Ectodermal cell (in vitro differentiated cells): Measurements from ENCODE around the gene PNKD.

ENCODE experiments used
- H3K27ac ChIP-seq: 2 replicates; pipeline ENCODE4 v1.7.0; 2013; ENCODE audit warnings: mild to moderate bottlenecking, low read depth, low read length; ENCODE audit not compliant: insufficient read depth, poor library complexity, severe bottlenecking
- H3K27me3 ChIP-seq: 2 replicates; pipeline ENCODE4 v1.7.0; 2013; ENCODE audit warnings: mild to moderate bottlenecking, low read length; ENCODE audit not compliant: insufficient read depth, control insufficient read depth, poor library complexity, severe bottlenecking
- H3K36me3 ChIP-seq: one replicate; pipeline ENCODE4 v1.7.0; 2013; ENCODE audit warnings: low read length; ENCODE audit not compliant: control insufficient read depth, insufficient read depth
- H3K4me1 ChIP-seq: one replicate; pipeline ENCODE4 v1.7.0; 2013; ENCODE audit warnings: low read length; ENCODE audit not compliant: control insufficient read depth, insufficient read depth
- H3K4me3 ChIP-seq: 2 replicates; pipeline ENCODE4 v1.7.0; 2013; ENCODE audit warnings: low read depth, low read length, control low read depth; ENCODE audit not compliant: insufficient read depth
- H3K9me3 ChIP-seq: 2 replicates; pipeline ENCODE4 v1.7.0; 2013; ENCODE audit warnings: mild to moderate bottlenecking, low read length, moderate library complexity; ENCODE audit not compliant: control insufficient read depth
- WGBS, 2 experiments: methylation state at CpG; one replicate each; pipeline ENCODE4 v1.1.7; 2013; ENCODE audit warnings: missing lambda C conversion rate in 2 of 2; 5-methylcytosine and 5-hydroxymethylcytosine counted together

The PNKD gene

DNA sequence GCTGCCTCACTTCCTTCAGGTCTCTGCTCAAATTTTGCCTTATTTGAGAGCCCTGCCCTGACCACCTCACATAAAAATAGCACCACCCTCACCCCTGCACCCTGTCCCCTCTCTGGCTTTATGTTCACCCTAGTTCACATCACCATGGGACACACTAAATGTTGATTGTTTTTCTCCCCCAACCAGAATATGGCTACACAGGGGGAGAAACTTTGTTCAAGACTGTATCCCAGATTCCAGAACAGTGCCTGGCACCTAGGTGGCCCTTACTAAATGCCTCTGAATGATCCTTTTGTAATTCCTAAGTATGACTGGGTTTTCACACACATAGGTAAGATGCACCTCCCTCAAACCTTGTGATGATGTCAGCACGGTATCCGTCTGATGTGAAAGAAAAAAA is 58.0 kb downstream of the PNKD start:
- no peaks in the 10 kb centered on the region for H3K27me3 ChIP-seq
- H3K4me1 ChIP-seq, result peaks cover 29% of the 10 kb centered on the region
- H3K4me3 ChIP-seq, result no peak overlapping the region
- H3K27ac ChIP-seq, result no peak overlapping the region
- H3K9me3 ChIP-seq, result no peaks in the 10 kb centered on the region
- WGBS, 2 experiments, result 95 to 100% methylated on average over 2 of the region's 2 CpGs
- H3K36me3 ChIP-seq, result no peaks in the 10 kb centered on the region

DNA sequence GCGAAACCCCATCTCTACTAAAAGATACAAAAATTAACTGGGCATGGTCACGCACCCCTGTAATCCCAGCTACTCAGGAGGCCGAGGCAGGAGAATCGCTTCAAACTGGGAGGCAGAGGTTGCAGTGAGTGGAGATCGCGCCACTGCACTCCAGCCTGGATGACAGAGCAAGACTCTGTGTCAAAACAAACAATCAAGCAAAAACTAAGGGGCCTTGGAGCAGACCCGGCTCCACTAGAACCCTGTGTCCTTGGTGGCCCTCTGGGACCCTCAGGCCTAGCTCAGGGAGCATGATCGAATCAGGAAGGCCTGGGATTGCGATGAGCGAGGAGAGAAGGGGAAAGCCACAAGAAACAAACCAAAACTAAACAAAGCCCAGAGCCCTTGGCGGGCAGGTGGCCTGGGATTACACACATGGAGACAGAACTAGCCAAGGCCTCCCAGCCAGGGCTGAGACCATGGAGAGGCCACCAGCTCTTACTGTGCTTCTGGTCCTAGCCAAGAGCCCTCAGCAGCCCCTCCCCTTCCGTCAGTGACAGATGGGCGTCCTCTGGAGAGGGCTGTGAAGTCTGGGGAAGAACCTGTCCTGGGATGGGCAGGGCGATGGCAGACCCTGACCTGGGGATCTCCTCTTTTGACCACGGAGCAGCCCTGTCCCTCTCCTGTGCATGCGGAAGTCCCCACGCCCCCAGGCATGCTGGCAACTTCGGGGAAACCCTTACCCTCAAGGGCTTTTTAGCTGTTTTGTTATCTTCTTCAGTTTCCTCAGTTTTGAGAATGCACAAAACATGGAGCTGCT is 58.9 kb downstream of the PNKD start:
- Histone ChIP-seq H3K4me1 (peaks cover 26% of the 10 kb centered on the region), H3K9me3 (no peaks in the 10 kb centered on the region), H3K27ac (no peak overlapping the region), H3K27me3 (no peaks in the 10 kb centered on the region), H3K4me3 (no peak overlapping the region), H3K36me3 (no peaks in the 10 kb centered on the region)
- 91% methylated on average over 18 of the region's 18 CpGs for WGBS, 2 experiments

DNA sequence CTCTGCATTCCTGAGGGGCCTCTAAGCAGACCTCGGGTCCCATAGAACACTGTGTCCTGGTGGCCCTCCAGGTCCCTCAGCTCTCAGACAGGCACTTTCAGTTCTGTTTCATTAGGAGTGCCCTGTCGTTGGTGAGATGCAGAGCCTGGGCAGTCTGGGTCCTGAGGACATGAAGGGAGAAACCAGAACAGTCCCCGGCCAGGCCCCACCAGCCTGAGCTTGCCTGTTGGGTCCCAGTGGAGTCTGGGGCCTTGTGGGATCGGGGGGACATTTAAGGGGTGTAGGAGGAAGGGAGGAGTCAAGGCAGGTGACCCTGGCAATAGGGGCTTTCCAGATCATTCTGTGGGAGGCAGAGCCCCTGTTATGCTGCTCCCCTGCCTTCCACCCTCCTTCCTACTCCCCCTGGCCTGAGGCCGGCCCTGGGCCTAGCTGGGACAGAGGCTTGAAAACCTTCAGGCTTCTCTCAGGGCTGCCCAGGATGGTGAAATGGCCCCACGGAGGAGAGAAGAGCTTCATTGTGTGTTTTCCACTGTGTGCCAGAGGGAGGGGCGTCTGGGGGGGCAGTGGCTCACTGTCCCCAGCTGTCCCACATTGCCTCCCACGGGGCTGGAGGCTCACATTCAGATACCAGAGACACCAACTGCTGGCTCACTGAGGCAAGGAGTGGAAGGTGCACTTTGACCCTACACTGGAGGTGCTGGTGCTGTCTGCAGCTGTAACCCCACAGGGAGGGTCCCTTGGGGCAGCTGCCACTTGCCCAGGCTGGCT is 59.7 kb downstream of the PNKD start:
- no peaks in the 10 kb centered on the region for H3K36me3 ChIP-seq
- H3K27me3 ChIP-seq, result no peaks in the 10 kb centered on the region
- no peaks in the 10 kb centered on the region for H3K9me3 ChIP-seq
- H3K4me1 ChIP-seq, result peaks cover 22% of the 10 kb centered on the region
- WGBS, 2 experiments, result 81 to 82% methylated on average over 8 of the region's 8 CpGs
- no peak overlapping the region for H3K4me3 ChIP-seq
- no peak overlapping the region for H3K27ac ChIP-seq

DNA sequence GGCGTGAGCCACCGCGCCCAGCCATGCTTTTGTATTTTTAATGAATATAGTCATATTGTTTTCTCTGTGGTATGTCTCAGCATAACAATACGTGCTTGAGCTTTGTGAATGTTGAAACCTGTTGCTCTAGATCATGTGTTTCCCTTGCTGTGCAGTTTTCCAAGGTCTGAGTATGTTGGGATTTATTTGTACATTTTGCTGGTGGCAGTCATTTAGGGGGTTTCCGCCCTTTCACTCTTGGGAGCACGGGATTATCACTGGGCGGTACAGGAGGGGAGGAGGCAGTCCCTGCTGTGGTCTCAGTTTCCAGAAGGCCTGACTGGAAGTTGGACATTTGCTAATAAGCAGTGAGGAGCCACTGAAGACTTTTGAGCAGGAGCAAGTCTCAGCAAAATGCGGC is 61.4 kb downstream of the PNKD start:
- 83 to 88% methylated on average over 8 of the region's 8 CpGs for WGBS, 2 experiments
- no peaks in the 10 kb centered on the region for H3K36me3 ChIP-seq
- no peak overlapping the region for H3K27ac ChIP-seq
- no peaks in the 10 kb centered on the region for H3K9me3 ChIP-seq
- H3K4me3 ChIP-seq, result no peak overlapping the region
- peaks cover 9% of the 10 kb centered on the region for H3K4me1 ChIP-seq
- H3K27me3 ChIP-seq, result no peaks in the 10 kb centered on the region

DNA sequence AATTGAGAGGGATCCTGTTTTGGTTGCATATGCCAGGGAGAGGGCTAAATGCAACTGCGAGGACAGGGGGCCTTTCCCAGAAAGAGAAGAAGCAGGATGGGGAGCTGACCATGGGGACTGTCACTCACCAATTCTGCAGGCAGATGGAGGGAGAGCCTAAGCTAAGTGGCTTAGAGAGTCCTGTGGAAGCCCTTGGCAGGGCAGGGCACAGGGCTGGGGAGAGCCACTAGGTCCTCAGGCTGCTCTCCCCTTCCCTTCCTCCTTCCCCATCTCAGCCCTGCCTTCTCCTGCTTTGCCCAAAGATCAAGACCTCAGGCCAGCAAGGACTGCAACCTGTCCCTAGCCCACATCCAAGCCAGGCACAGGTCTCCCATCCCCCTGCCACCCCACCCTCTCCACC is 62.0 kb downstream of the PNKD start:
- H3K27me3 ChIP-seq, result no peaks in the 10 kb centered on the region
- no peak overlapping the region for H3K4me3 ChIP-seq
- no peaks in the 10 kb centered on the region for H3K36me3 ChIP-seq
- 81 to 86% methylated on average over 1 of the region's 1 CpG for WGBS, 2 experiments
- H3K27ac ChIP-seq, result no peak overlapping the region
- peaks cover 7% of the 10 kb centered on the region for H3K4me1 ChIP-seq
- H3K9me3 ChIP-seq, result no peaks in the 10 kb centered on the region

DNA sequence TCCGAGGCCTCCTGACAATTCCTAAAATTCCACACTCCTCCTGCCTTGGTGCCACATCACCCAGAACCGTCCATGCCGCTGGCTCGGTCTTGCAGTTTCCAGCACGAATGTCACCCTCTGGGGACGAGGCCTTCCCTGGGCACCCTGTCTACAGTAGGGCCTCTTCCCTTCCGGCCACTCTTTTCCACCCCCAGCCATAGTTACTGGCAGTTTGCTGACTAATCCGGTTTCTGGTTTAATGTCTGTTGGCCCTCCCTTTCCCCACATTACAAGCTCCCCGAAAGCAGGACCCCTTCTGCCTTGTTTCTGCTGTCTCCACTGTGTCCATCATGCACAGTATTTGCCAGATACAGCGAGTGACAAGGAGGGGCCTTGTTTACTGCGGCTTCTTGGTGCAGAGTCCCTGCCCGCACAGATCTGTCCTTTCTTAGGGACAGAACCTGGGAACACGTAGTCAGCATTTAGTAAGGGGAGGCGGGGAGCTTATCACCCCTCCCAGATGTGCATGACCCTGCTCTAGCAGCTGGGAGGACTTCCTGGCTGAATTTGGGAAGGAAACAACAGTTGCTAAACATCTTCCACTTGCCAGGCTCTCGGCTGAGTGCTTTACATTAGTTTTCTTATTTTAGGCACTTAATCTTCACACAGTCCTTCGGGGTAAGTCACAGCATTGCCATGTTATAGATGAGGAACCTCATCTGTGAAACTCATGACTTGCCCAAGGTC is 62.8 kb downstream of the PNKD start:
- Histone ChIP-seq H3K27me3 (no peaks in the 10 kb centered on the region), H3K36me3 (no peaks in the 10 kb centered on the region), H3K9me3 (no peaks in the 10 kb centered on the region), H3K27ac (no peak overlapping the region), H3K4me1 (peaks cover 4% of the 10 kb centered on the region), H3K4me3 (no peak overlapping the region)
- 85 to 88% methylated on average over 16 of the region's 16 CpGs for WGBS, 2 experiments

DNA sequence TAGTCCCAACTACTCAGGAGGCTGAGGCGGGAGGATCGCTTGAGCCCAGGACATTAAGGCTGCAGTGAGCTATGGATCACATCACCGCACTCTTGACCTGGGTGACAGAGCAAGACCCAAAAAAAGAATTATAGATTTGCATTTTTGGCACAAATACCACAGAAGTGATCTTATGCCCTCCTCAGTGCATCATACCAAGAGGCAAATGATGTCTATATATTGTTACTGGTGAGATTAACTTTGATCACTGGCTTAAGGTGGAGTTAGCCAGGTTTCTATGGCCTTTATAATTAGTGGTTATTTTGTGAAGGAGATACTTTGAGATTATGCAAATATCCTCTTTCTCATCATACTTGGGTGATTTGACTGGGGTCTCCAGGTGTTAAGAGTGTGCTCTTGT is 64.2 kb downstream of the PNKD start:
- Histone ChIP-seq H3K27me3 (no peaks in the 10 kb centered on the region), H3K9me3 (no peaks in the 10 kb centered on the region), H3K27ac (no peak overlapping the region), H3K4me3 (no peak overlapping the region), H3K36me3 (no peaks in the 10 kb centered on the region), H3K4me1 (peaks cover 2% of the 10 kb centered on the region)
- WGBS, 2 experiments, result 96 to 97% methylated on average over 3 of the region's 3 CpGs

DNA sequence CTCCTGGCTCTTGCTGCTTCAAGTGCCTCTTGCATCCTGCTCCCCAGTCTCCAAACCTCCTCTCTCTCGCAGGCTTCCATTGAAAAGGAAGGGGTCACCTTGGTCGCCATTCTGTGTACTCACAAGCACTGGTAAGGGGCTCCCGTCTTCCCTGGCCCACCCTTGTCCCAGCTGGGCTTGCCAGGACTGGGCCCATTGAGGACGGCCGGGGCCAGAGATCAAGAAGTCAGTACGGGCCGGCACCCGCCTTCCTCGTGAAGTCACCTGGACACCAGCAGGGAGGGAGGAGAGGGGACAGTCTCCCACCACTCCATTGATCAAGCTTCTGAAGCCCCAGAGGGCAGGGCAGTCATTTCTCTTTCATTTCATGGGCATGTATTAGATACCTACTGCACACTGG is 70.3 kb downstream of the PNKD start:
- Histone ChIP-seq H3K27ac (no peak overlapping the region), H3K36me3 (peaks cover 4% of the 10 kb centered on the region), H3K27me3 (no peaks in the 10 kb centered on the region), H3K4me3 (no peak overlapping the region), H3K4me1 (peaks cover 4% of the 10 kb centered on the region), H3K9me3 (no peaks in the 10 kb centered on the region)
- 90 to 93% methylated on average over 9 of the region's 9 CpGs for WGBS, 2 experiments

DNA sequence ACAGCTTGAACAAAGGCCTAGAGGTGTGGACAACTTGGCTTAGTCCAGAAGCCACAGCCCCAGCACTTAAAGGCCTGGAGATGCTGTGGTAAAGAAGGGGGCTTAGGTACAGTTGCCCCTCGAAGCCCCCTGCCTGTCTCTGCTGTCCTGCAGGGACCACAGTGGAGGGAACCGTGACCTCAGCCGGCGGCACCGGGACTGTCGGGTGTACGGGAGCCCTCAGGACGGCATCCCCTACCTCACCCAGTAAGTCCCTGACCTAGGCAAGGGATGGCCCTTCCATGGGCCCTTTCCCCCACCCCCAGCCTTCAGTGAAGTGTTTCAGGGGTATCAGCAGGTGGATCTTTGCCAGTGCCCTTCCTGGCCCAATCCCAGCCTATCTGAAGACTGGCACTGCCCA is 71.1 kb downstream of the PNKD start:
- no peak overlapping the region for H3K4me3 ChIP-seq
- peaks cover 4% of the 10 kb centered on the region for H3K4me1 ChIP-seq
- WGBS, 2 experiments, result 95% methylated on average over 8 of the region's 8 CpGs
- H3K27me3 ChIP-seq, result no peaks in the 10 kb centered on the region
- H3K9me3 ChIP-seq, result no peaks in the 10 kb centered on the region
- H3K36me3 ChIP-seq, result peaks cover 4% of the 10 kb centered on the region
- no peak overlapping the region for H3K27ac ChIP-seq

DNA sequence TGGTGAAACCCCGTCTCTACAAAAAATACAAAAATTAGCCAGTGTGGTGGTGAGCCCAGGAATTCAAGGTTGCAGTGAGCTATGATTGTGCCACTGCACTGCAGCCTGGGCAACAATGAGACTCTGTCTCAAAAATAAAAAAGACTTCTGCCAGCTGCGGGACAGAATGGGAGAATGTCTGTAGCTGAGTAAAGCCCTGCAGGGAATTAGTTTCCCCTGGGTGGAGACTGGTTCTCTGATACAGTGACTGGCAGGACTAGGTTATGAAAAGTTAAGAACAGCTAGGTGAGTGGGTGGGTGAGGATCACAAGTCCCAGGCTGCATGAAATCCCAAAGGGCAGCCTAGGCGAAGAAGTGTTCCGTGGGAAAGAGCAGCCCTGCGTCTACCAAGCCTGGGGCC is 72.5 kb downstream of the PNKD start:
- Histone ChIP-seq H3K9me3 (no peaks in the 10 kb centered on the region), H3K4me3 (no peak overlapping the region), H3K27me3 (no peaks in the 10 kb centered on the region), H3K4me1 (peaks cover 4% of the 10 kb centered on the region), H3K36me3 (peaks cover 4% of the 10 kb centered on the region), H3K27ac (no peak overlapping the region)
- WGBS, 2 experiments, result 95 to 96% methylated on average over 5 of the region's 5 CpGs
